Measurements from ENCODE around the gene SNHG17.

- TF ChIP-seq CTCF (conservative IDR thresholded peaks at IDR 0.05; ENCODE audit: low read depth, low read length) (no peak), EZH2 (IDR thresholded peaks at IDR 0.05; ENCODE audit: borderline replicate concordance, low read depth, low read length, poor library complexity, severe bottlenecking) (no peak)
Observed at GRCh38 chr20:38427655-38428023, 7.5 kb downstream of the SNHG17 start.
